Subcutaneous adipose tissue (tissue), 4 donors: Measurements from ENCODE around the gene KMT2C. TPM values are rescaled to one million over a fixed set of nuclear protein-coding genes. Genes with fewer than 3 reads are reported as not detected.

Source experiments
- total RNA-seq, 4 donors: library from RNA; depleted of rRNA; stranded (reverse); fragments of >200 nt; gene quantifications; one replicate each; pipeline ENCODE4 v1.1.0, GENCODE V29; 2016
- TF ChIP-seq, protein P1 (sequence below): fragments of 450-650 bp; IDR thresholded peaks from one replicate; pipeline ENCODE4 v1.5.1; 2016; ENCODE audit warnings: low read depth, mild to moderate bottlenecking, control low read depth, antibody characterized with exemption, moderate library complexity

Gene KMT2C
- total RNA-seq, 4 donors from 2014 or later, result 68.7 to 86.8 (median 70.5) TPM

DNA sequence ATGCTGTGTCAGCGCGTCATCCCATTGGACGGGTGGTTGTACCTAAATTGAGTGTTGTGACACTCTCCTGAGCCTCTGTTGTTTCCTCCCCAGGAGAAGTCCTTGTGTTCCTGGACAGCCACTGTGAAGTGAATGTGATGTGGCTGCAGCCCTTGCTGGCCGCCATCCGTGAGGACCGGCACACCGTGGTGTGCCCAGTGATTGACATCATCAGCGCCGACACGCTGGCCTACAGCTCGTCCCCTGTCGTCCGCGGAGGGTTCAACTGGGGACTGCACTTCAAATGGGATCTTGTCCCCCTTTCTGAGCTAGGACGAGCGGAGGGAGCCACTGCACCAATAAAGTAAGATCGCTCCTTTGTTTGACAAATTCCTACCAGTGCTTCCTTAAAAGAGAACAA is 327.9 kb downstream of the KMT2C start:
- TF ChIP-seq, protein P1, sequence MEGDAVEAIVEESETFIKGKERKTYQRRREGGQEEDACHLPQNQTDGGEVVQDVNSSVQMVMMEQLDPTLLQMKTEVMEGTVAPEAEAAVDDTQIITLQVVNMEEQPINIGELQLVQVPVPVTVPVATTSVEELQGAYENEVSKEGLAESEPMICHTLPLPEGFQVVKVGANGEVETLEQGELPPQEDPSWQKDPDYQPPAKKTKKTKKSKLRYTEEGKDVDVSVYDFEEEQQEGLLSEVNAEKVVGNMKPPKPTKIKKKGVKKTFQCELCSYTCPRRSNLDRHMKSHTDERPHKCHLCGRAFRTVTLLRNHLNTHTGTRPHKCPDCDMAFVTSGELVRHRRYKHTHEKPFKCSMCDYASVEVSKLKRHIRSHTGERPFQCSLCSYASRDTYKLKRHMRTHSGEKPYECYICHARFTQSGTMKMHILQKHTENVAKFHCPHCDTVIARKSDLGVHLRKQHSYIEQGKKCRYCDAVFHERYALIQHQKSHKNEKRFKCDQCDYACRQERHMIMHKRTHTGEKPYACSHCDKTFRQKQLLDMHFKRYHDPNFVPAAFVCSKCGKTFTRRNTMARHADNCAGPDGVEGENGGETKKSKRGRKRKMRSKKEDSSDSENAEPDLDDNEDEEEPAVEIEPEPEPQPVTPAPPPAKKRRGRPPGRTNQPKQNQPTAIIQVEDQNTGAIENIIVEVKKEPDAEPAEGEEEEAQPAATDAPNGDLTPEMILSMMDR, result no peak

DNA sequence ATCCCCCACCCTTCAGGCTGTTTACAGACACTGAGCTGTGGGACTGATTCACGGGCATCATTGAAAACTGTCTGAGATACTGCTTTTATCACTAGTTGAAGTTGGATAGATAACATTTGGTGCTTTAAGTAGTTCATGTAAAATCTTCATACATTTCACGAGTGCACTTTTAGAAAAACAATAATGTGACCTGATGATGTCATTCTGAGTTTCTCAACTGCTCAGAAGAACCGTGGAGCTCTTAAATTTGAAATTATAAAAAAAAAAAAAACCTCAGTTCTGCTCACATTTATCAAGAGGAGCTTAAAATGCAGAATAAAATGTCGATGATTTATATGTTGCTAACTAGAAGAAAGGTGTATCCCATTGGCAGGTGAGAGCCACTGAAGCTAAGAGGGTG is 328.8 kb downstream of the KMT2C start:
- TF ChIP-seq, protein P1, result no peak

DNA sequence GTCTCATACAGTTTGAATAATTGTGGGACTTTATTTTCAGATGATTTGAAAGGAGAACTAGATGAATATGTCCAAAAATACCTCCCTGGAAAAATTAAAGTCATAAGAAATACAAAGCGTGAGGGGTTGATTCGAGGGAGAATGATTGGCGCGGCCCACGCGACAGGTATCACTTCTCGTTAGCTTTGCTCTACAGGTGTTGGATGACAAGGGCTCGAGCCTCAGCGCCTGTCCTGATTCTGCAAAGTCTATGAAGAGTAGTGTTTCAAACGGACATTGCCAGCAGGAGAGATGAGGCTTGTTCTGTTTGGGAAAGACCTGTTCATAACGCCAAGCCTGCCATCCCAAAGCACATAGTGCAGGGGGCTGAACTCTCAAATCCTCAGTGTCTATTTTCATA is 330.6 kb downstream of the KMT2C start:
- TF ChIP-seq, protein P1, result no peak

- TF ChIP-seq, protein P1, result no peak
Measured at GRCh38 chr7:152103691-152104090, 332.1 kb downstream of the KMT2C start.

DNA sequence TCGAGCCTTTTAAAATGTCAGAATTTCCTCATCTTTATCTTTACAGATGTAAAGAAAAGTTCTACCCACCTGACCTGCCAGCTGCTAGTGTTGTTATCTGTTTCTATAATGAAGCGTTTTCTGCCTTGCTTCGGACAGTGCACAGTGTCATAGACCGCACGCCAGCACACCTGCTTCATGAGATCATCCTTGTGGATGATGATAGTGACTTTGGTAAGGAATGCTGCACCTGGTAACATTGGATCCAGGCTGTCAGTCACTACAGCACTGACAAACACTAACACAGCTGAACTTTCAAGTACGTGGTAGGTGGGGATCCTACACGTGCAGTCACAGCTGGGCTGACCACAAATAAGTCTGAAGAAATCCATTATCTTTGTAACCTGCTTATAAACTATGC is 332.7 kb downstream of the KMT2C start:
- TF ChIP-seq, protein P1, result no peak

DNA sequence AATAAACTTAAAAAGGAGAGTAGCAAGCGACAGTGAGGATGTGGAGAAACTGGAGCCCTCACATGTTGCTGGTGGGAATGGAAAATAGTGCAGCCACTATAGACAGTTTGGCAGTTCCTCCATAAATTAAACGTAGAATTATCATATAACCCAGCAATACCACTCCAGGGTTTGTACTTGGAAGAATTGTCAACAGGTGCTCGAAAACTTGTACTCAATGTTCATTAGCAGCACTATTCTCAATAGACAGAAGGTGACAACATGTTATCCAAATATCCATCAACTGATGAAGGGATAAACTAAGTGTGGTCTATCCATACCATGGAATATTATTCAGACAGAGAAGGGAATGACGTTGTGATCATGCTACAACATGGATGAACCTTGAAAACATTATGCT is 338.5 kb downstream of the KMT2C start:
- TF ChIP-seq, protein P1, result no peak

DNA sequence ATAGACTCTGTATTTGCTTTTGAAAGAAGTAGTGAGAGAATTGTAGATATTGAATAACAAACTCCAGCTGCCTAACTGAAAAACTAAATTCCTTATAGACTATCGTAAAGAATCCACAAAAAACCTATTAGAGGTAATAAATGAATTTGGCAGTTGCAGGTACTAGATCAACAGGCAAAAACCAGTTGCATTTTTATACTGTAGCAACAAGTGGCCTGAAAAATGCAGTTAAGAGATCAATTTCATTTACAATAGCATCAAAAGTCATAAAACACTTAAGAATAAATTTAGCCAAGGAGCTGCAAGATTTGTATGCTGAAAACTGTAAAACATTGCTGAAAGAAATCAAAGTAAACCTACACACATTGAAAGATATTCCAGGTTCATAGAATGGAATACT is 340.0 kb downstream of the KMT2C start:
- TF ChIP-seq, protein P1, result no peak

DNA sequence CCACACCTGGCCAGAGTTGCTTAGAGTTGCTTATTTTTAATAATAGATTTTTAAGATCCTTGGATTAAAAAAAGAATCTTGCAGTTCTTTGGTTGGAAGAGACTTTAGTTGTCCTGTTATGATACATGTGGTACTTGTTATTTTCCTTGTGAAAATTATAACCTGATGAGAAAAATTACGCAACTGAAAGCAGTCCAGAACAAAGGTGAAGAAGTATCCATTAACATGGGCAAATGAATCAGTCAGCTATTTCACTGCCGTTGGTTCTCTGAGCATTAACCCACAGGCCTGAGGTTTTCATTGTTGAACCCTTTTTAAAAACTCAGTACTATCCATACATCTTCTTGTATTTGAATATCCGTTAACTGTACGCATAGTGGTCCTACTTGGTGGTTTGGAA is 342.1 kb downstream of the KMT2C start:
- TF ChIP-seq, protein P1, result no peak
